D721Med (cell line): ENCODE data around the gene SPOCK1.
"Not testable (repeated sequence)": the region's sequence is repeated elsewhere in the genome, so short reads cannot be mapped to it uniquely, and the experiment has no call there.

ENCODE experiments used
- DNase-seq: peaks from one replicate; pipeline ENCODE4 v3.0.0; 2011; ENCODE audit warnings: low spot score; ENCODE audit not compliant: insufficient read length
- FAIRE-seq: peaks from 2 replicates; lab custom pipeline; 2011; peaks lifted over from hg19 to GRCh38; lab: Jason Lieb, UNC
- CTCF ChIP-seq: IDR thresholded peaks from 2 replicates; pipeline ENCODE4 v1.5.1; 2012; ENCODE audit warnings: mild to moderate bottlenecking, control low read depth; ENCODE audit not compliant: insufficient read depth; ENCODE audit errors: missing control alignments

The SPOCK1 gene

GRCh38 chr5:136984772-136985446 is 514.2 kb downstream of the SPOCK1 start:
- DNase-seq (no peak), FAIRE-seq (no peak)
- TF ChIP-seq CTCF, result no peak

- no peak for FAIRE-seq
- no peak for DNase-seq
- TF ChIP-seq CTCF, result no peak
Observed at GRCh38 chr5:136981936-136982335, 517.2 kb downstream of the SPOCK1 start.

GRCh38 chr5:136979131-136979530 is 520.0 kb downstream of the SPOCK1 start:
- DNase-seq, result no peak
- FAIRE-seq, result no peak

GRCh38 chr5:136963504-136963903 is 535.6 kb downstream of the SPOCK1 start:
- no peak for TF ChIP-seq CTCF
- no peak for DNase-seq
- no peak for FAIRE-seq

More at GRCh38 chr5:136979131-136979530, 520.0 kb downstream of the SPOCK1 start:
- no peak for TF ChIP-seq CTCF

GRCh38 chr5:136957428-136957827 is 541.7 kb downstream of the SPOCK1 start:
- DNase-seq, result no peak
- TF ChIP-seq CTCF, result no peak
- no peak for FAIRE-seq

GRCh38 chr5:136954142-136954541 is 545.0 kb downstream of the SPOCK1 start:
- not testable (repeated sequence) for FAIRE-seq, DNase-seq

- not testable (repeated sequence) for FAIRE-seq, DNase-seq
Observed at GRCh38 chr5:136953346-136954069, 545.6 kb downstream of the SPOCK1 start.

GRCh38 chr5:136927571-136927970 is 571.6 kb downstream of the SPOCK1 start:
- DNase-seq (no peak), FAIRE-seq (no peak)
- TF ChIP-seq CTCF, result no peak
